ENCODE data around the gene SCG2.
"Not testable (repeated sequence)": the region's sequence is repeated elsewhere in the genome, so short reads cannot be mapped to it uniquely, and the experiment has no call there.

SCG2 gene

GRCh38 chr2:223611061-223611460 lies 8.9 kb upstream of the SCG2 start:
- no peak for DNase-seq (ENCODE audit: low spot score)

GRCh38 chr2:223607476-223607875 lies 5.3 kb upstream of the SCG2 start:
- no peak for DNase-seq (ENCODE audit: low spot score)

GRCh38 chr2:223606946-223607345 lies 4.8 kb upstream of the SCG2 start:
- DNase-seq (ENCODE audit: low spot score): no peak

GRCh38 chr2:223604231-223604630 lies 2.1 kb upstream of the SCG2 start:
- no peak for DNase-seq (ENCODE audit: low spot score)

GRCh38 chr2:223602972-223603371 lies 811 bp upstream of the SCG2 start:
- no peak for DNase-seq (ENCODE audit: low spot score)

- DNase-seq (ENCODE audit: low spot score): no peak
Observed at GRCh38 chr2:223601018-223601417, 1.1 kb downstream of the SCG2 start.

- DNase-seq (ENCODE audit: low spot score): no peak
Observed at GRCh38 chr2:223599640-223600380, 2.4 kb downstream of the SCG2 start.

- DNase-seq (ENCODE audit: low spot score): no peak
Observed at GRCh38 chr2:223598994-223599639, 3.0 kb downstream of the SCG2 start.

- DNase-seq (ENCODE audit: low spot score): no peak
Observed at GRCh38 chr2:223597076-223597475, 5.1 kb downstream of the SCG2 start.

GRCh38 chr2:223596208-223596607 lies 6.0 kb downstream of the SCG2 start:
- no peak for DNase-seq (ENCODE audit: low spot score)

- no peak for DNase-seq (ENCODE audit: low spot score)
Observed at GRCh38 chr2:223594831-223595230, 7.3 kb downstream of the SCG2 start.

- DNase-seq (ENCODE audit: low spot score): no peak
Observed at GRCh38 chr2:223594259-223594658, 7.9 kb downstream of the SCG2 start.

GRCh38 chr2:223592689-223593088 lies 9.5 kb downstream of the SCG2 start:
- DNase-seq (ENCODE audit: low spot score): not testable (repeated sequence)

GRCh38 chr2:223591596-223591995 lies 10.6 kb downstream of the SCG2 start:
- DNase-seq (ENCODE audit: low spot score): no peak

- no peak for DNase-seq (ENCODE audit: low spot score)
Observed at GRCh38 chr2:223590964-223591363, 11.2 kb downstream of the SCG2 start.

- DNase-seq (ENCODE audit: low spot score): no peak
Observed at GRCh38 chr2:223589901-223590300, 12.3 kb downstream of the SCG2 start.

GRCh38 chr2:223588251-223588650 lies 13.9 kb downstream of the SCG2 start:
- no peak for DNase-seq (ENCODE audit: low spot score)

GRCh38 chr2:223587301-223587700 lies 14.9 kb downstream of the SCG2 start:
- DNase-seq (ENCODE audit: low spot score): no peak

- DNase-seq (ENCODE audit: low spot score): no peak
Observed at GRCh38 chr2:223586261-223586660, 15.9 kb downstream of the SCG2 start.

- no peak for DNase-seq (ENCODE audit: low spot score)
Observed at GRCh38 chr2:223585666-223586065, 16.5 kb downstream of the SCG2 start.

GRCh38 chr2:223582001-223582400 lies 20.2 kb downstream of the SCG2 start:
- no peak for DNase-seq (ENCODE audit: low spot score)

GRCh38 chr2:223580951-223581350 lies 21.2 kb downstream of the SCG2 start:
- no peak for DNase-seq (ENCODE audit: low spot score)

GRCh38 chr2:223578846-223579245 lies 23.3 kb downstream of the SCG2 start:
- DNase-seq (ENCODE audit: low spot score): no peak

GRCh38 chr2:223576873-223577272 lies 25.3 kb downstream of the SCG2 start:
- DNase-seq (ENCODE audit: low spot score): no peak
